ENCODE measurements around the gene OPALIN. TPM values are rescaled to one million over a fixed set of nuclear protein-coding genes. Genes with fewer than 3 reads are reported as not detected.

The OPALIN gene
- not detected for polyA plus RNA-seq
- long read RNA-seq, donor 1, result 0 reads
- long read RNA-seq, donor 2, result 0 reads
- long read RNA-seq, donor 3, result 0 reads
- long read RNA-seq, donor 4, result 0 reads
- long read RNA-seq, donor 5, result 0 reads
- long read RNA-seq, donor 6, result 0 reads
- long read RNA-seq, donor 7, result 0 reads
- long read RNA-seq, donor 8, result 0 reads
- long read RNA-seq, donor 9, result 0 reads
- long read RNA-seq, donor 10, result 0 reads
- long read RNA-seq, donor 11, result 0 reads

DNA sequence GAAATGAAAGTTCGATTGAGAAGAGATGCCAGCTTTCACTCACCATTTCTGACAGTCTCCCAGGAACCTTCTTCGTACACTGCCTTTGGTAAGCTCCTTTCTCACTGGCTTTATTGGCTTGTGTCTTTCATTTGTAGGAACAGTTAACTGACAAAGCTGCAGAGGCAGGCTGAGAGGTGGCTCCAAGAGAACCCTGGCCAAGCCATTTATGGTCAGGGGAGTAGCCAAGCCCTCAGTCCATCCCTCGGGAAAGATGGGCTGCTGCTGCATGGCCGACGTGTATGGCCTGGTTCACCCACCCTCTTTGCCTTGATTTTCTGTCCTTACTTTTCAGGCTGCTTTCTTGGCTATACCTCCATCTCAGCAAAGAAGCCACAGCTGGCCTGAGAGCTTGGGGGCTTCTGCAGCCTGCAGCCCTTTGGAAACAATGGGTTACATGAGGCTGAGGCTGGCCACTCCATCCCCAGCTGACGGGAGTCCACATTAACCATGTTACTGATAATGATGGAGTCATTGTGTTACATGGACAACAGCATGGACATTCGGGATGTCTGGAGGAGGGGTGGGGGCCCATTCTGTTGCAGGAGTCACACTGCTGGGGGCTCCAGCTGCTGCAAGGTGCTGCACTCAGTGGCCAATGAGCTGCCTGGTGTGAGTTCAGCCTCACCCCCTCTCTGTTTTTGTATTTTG is at the start of gene OPALIN:
OPALIN (minus strand) TSS at position 152 of the 690 bp plus-strand sequence; CDS start at position 46, 106 bp downstream.
- H3K27ac ChIP-seq (ENCODE audit: low read length), result no peak within 1 kb of the TSS
- no peaks in the 10 kb centered on the region for H3K27me3 ChIP-seq (ENCODE audit: control insufficient read depth, insufficient read depth, low read length)
- no peak within 1 kb of the TSS for H3K4me3 ChIP-seq (ENCODE audit: low read length)
- no peak for DNase-seq
- 100% methylated on average over 2 of the region's 7 CpGs for WGBS (ENCODE audit: insufficient coverage, low lambda C conversion rate)
- H3K9me3 ChIP-seq (ENCODE audit: control insufficient read depth, low read depth, low read length), result no peaks in the 10 kb centered on the region
- H3K36me3 ChIP-seq (ENCODE audit: control insufficient read depth, insufficient read depth, low read length), result no peaks in the 10 kb centered on the region
- peaks cover 2% of the 10 kb centered on the region for H3K4me1 ChIP-seq (ENCODE audit: control insufficient read depth, insufficient read depth, low read length)

GRCh38 chr10:96408201-96408600 is 49.4 kb upstream of the OPALIN start:
- no peak for DNase-seq

GRCh38 chr10:96407560-96408069 is 48.8 kb upstream of the OPALIN start:
- no peaks in the 10 kb centered on the region for H3K36me3 ChIP-seq (ENCODE audit: control insufficient read depth, insufficient read depth, low read length)
- WGBS (ENCODE audit: insufficient coverage, low lambda C conversion rate), result 100% methylated on average over 4 of the region's 15 CpGs
- DNase-seq, result no peak
- peaks cover 28% of the 10 kb centered on the region for H3K27me3 ChIP-seq (ENCODE audit: control insufficient read depth, insufficient read depth, low read length)
- no peaks in the 10 kb centered on the region for H3K4me1 ChIP-seq (ENCODE audit: control insufficient read depth, insufficient read depth, low read length)
- no peak overlapping the region for H3K27ac ChIP-seq (ENCODE audit: low read length)
- H3K4me3 ChIP-seq (ENCODE audit: low read length), result no peak overlapping the region
- H3K9me3 ChIP-seq (ENCODE audit: control insufficient read depth, low read depth, low read length), result no peaks in the 10 kb centered on the region

More at GRCh38 chr10:96408201-96408600, 49.4 kb upstream of the OPALIN start:
- H3K27me3 ChIP-seq (ENCODE audit: control insufficient read depth, insufficient read depth, low read length), result peaks cover 28% of the 10 kb centered on the region
- H3K4me3 ChIP-seq (ENCODE audit: low read length), result no peak overlapping the region
- H3K36me3 ChIP-seq (ENCODE audit: control insufficient read depth, insufficient read depth, low read length), result no peaks in the 10 kb centered on the region
- H3K4me1 ChIP-seq (ENCODE audit: control insufficient read depth, insufficient read depth, low read length), result no peaks in the 10 kb centered on the region
- WGBS (ENCODE audit: insufficient coverage, low lambda C conversion rate), result 100% methylated on average over 1 of the region's 1 CpG
- no peaks in the 10 kb centered on the region for H3K9me3 ChIP-seq (ENCODE audit: control insufficient read depth, low read depth, low read length)
- H3K27ac ChIP-seq (ENCODE audit: low read length), result no peak overlapping the region

- 73% methylated on average over 3 of the region's 5 CpGs for WGBS (ENCODE audit: insufficient coverage, low lambda C conversion rate)
- H3K27me3 ChIP-seq (ENCODE audit: control insufficient read depth, insufficient read depth, low read length), result peaks cover 29% of the 10 kb centered on the region
Measured at GRCh38 chr10:96406091-96406490, 47.3 kb upstream of the OPALIN start.

GRCh38 chr10:96402417-96403305 is 43.9 kb upstream of the OPALIN start:
- Histone ChIP-seq H3K4me1 (ENCODE audit: control insufficient read depth, insufficient read depth, low read length) (no peaks in the 10 kb centered on the region), H3K4me3 (ENCODE audit: low read length) (no peak overlapping the region), H3K9me3 (ENCODE audit: control insufficient read depth, low read depth, low read length) (no peaks in the 10 kb centered on the region), H3K36me3 (ENCODE audit: control insufficient read depth, insufficient read depth, low read length) (no peaks in the 10 kb centered on the region), H3K27me3 (ENCODE audit: control insufficient read depth, insufficient read depth, low read length) (peaks cover 24% of the 10 kb centered on the region), H3K27ac (ENCODE audit: low read length) (no peak overlapping the region)
- DNase-seq, result no peak
- WGBS (ENCODE audit: insufficient coverage, low lambda C conversion rate), result 75% methylated on average over 2 of the region's 16 CpGs

More at GRCh38 chr10:96406091-96406490, 47.3 kb upstream of the OPALIN start:
- H3K27ac ChIP-seq (ENCODE audit: low read length), result no peak overlapping the region
- H3K36me3 ChIP-seq (ENCODE audit: control insufficient read depth, insufficient read depth, low read length), result no peaks in the 10 kb centered on the region
- DNase-seq, result no peak
- H3K4me3 ChIP-seq (ENCODE audit: low read length), result no peak overlapping the region
- H3K4me1 ChIP-seq (ENCODE audit: control insufficient read depth, insufficient read depth, low read length), result no peaks in the 10 kb centered on the region
- no peaks in the 10 kb centered on the region for H3K9me3 ChIP-seq (ENCODE audit: control insufficient read depth, low read depth, low read length)

DNA sequence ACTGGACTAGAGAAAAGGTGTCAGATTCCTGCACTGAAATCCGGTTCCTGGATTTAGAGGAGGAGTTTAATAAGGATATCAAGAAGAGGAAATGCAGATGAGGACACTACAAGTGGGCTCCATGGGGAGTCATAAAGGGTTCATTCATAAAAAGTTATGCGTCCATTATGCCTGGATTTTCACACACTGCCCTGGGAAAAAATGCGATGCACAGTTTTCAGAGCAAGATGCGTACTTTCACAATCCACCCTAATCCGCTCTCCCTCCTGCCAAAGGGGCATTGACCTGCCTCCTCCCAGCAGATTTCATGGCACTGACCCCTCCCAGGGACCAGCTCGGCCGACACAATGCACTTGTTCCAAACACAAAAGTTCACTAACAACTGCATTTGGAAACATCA is 42.2 kb upstream of the OPALIN start:
- Histone ChIP-seq H3K27me3 (ENCODE audit: control insufficient read depth, insufficient read depth, low read length) (peaks cover 33% of the 10 kb centered on the region), H3K4me1 (ENCODE audit: control insufficient read depth, insufficient read depth, low read length) (no peaks in the 10 kb centered on the region), H3K36me3 (ENCODE audit: control insufficient read depth, insufficient read depth, low read length) (no peaks in the 10 kb centered on the region), H3K9me3 (ENCODE audit: control insufficient read depth, low read depth, low read length) (no peaks in the 10 kb centered on the region), H3K27ac (ENCODE audit: low read length) (no peak overlapping the region), H3K4me3 (ENCODE audit: low read length) (no peak overlapping the region)
- DNase-seq, result no peak
- no CpG with 5 or more reads among the region's 7 CpGs for WGBS (ENCODE audit: insufficient coverage, low lambda C conversion rate)

GRCh38 chr10:96400465-96400864 is 41.7 kb upstream of the OPALIN start:
- DNase-seq, result no peak
- Histone ChIP-seq H3K4me3 (ENCODE audit: low read length) (no peak overlapping the region), H3K36me3 (ENCODE audit: control insufficient read depth, insufficient read depth, low read length) (no peaks in the 10 kb centered on the region), H3K27ac (ENCODE audit: low read length) (no peak overlapping the region), H3K4me1 (ENCODE audit: control insufficient read depth, insufficient read depth, low read length) (no peaks in the 10 kb centered on the region), H3K9me3 (ENCODE audit: control insufficient read depth, low read depth, low read length) (no peaks in the 10 kb centered on the region), H3K27me3 (ENCODE audit: control insufficient read depth, insufficient read depth, low read length) (peaks cover 34% of the 10 kb centered on the region)
- no CpG with 5 or more reads among the region's 3 CpGs for WGBS (ENCODE audit: insufficient coverage, low lambda C conversion rate)

DNA sequence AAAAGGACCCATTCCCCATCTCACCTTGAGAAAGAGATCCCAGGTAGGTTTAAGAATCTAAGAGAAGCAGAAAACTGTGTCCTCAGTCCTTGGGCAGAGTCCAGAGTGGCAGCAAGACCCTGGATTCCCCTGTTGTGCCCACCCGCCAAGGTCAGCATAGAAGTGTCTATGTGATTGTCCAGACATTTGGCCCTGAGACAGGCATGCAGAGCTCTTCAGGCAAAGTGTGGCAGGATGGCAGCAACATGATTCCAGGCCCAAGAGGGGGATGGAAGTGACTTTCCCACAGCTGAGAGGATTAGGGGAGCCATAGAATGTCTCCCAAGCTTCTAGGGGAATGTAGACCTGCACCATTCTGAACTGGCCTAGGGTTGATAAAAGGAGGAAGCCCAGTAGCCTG is 39.1 kb upstream of the OPALIN start:
- H3K4me1 ChIP-seq (ENCODE audit: control insufficient read depth, insufficient read depth, low read length), result no peaks in the 10 kb centered on the region
- H3K36me3 ChIP-seq (ENCODE audit: control insufficient read depth, insufficient read depth, low read length), result no peaks in the 10 kb centered on the region
- no peak for DNase-seq
- H3K27me3 ChIP-seq (ENCODE audit: control insufficient read depth, insufficient read depth, low read length), result peaks cover 44% of the 10 kb centered on the region
- H3K9me3 ChIP-seq (ENCODE audit: control insufficient read depth, low read depth, low read length), result no peaks in the 10 kb centered on the region
- no peak overlapping the region for H3K27ac ChIP-seq (ENCODE audit: low read length)
- H3K4me3 ChIP-seq (ENCODE audit: low read length), result no peak overlapping the region
- no CpG with 5 or more reads among the region's 1 CpG for WGBS (ENCODE audit: insufficient coverage, low lambda C conversion rate)

GRCh38 chr10:96395931-96396877 is 37.4 kb upstream of the OPALIN start:
- H3K36me3 ChIP-seq (ENCODE audit: control insufficient read depth, insufficient read depth, low read length), result no peaks in the 10 kb centered on the region
- no peak overlapping the region for H3K27ac ChIP-seq (ENCODE audit: low read length)
- no CpG with 5 or more reads among the region's 24 CpGs for WGBS (ENCODE audit: insufficient coverage, low lambda C conversion rate)
- no peak overlapping the region for H3K4me3 ChIP-seq (ENCODE audit: low read length)
- no peaks in the 10 kb centered on the region for H3K9me3 ChIP-seq (ENCODE audit: control insufficient read depth, low read depth, low read length)
- DNase-seq, result peak; percentile 71 to 72
- no peaks in the 10 kb centered on the region for H3K4me1 ChIP-seq (ENCODE audit: control insufficient read depth, insufficient read depth, low read length)
- H3K27me3 ChIP-seq (ENCODE audit: control insufficient read depth, insufficient read depth, low read length), result peaks cover 45% of the 10 kb centered on the region

Measured in large intestine (tissue), 12 donors.